Measurements from ENCODE around the gene LRP10. TPM values are rescaled to one million over a fixed set of nuclear protein-coding genes. Genes with fewer than 3 reads are reported as not detected.
A peak's percentile ranks its signal among the peaks of the same experiment; 100 is the strongest.

The LRP10 gene
- total RNA-seq, 1 donor from 2014 or later, result 171 TPM

DNA sequence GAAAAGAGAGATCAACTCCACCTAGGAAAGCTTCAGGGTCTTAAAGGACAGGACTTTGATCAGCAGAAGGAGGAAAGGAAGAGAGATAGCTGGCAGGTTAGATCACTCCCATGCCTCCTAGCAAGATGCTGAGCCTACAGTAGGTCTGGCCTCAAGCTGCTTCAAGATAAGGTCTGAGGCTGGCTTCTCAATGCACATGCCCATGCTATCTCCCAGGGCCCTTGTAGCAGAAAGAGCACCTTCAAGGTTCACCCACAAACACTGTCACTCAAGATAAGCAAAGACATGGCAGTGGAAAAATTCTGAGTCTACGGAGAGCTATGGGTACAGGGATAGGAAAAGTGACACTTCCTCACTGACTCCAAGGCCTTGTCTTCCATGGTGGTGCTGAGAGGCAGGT, 25.8 kb downstream of the LRP10 start:
- Mint-ChIP-seq H3K9me3 (ENCODE audit: unreplicated experiment) (no peaks in the 10 kb centered on the region), H3K27ac (ENCODE audit: unreplicated experiment) (no peak overlapping the region), H3K4me1 (ENCODE audit: unreplicated experiment) (peaks cover 13% of the 10 kb centered on the region), H3K36me3 (ENCODE audit: unreplicated experiment) (peaks cover 12% of the 10 kb centered on the region), H3K4me3 (ENCODE audit: unreplicated experiment) (no peak overlapping the region), H3K27me3 (ENCODE audit: unreplicated experiment) (no peaks in the 10 kb centered on the region)
- TF ChIP-seq, protein P1, sequence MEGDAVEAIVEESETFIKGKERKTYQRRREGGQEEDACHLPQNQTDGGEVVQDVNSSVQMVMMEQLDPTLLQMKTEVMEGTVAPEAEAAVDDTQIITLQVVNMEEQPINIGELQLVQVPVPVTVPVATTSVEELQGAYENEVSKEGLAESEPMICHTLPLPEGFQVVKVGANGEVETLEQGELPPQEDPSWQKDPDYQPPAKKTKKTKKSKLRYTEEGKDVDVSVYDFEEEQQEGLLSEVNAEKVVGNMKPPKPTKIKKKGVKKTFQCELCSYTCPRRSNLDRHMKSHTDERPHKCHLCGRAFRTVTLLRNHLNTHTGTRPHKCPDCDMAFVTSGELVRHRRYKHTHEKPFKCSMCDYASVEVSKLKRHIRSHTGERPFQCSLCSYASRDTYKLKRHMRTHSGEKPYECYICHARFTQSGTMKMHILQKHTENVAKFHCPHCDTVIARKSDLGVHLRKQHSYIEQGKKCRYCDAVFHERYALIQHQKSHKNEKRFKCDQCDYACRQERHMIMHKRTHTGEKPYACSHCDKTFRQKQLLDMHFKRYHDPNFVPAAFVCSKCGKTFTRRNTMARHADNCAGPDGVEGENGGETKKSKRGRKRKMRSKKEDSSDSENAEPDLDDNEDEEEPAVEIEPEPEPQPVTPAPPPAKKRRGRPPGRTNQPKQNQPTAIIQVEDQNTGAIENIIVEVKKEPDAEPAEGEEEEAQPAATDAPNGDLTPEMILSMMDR (IDR thresholded peaks at IDR 0.05), result no peak
- DNase-seq (ENCODE audit: extremely low spot score, unreplicated experiment), result no peak

DNA sequence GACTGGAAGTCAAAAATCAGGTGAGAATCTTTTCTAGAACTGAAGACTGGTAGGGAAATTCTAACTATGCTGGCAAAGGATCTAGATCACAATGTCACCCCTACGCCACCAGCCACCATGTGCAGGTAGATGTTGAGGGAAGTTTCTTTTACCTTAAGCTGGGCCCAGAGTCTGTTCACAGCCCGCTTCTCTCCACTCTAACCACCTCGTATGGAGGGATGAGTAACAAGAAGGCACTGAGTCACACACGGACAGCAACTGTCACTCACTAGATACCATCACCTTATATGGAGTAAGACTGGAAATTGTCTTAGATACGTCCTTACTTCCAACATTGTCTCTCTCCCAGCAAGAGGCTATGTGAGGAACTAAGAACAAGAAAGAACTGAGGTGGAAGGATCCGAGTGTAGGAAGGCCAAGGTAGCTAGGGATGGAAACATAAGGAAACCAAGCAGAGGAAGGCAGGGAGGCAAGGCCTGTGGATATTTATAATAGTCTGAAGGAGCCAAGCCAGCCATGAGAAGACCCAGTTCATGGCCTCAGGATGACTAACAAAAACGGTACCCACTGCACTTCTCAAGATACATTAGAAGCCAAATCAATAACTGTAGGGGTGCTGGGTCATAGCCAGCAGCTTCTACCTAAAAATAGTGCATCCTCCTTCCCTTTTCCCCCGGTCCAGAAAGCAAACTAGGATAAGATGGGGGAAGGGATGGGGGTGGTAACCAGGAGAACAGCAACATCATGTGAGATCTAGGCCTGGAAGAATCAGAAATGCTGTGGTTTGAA, 27.0 kb downstream of the LRP10 start:
- Mint-ChIP-seq H3K27ac (ENCODE audit: unreplicated experiment) (peak overlapping the region; percentile 79), H3K27me3 (ENCODE audit: unreplicated experiment) (no peaks in the 10 kb centered on the region), H3K36me3 (ENCODE audit: unreplicated experiment) (peaks cover 14% of the 10 kb centered on the region), H3K4me3 (ENCODE audit: unreplicated experiment) (no peak overlapping the region), H3K4me1 (ENCODE audit: unreplicated experiment) (peaks cover 13% of the 10 kb centered on the region), H3K9me3 (ENCODE audit: unreplicated experiment) (no peaks in the 10 kb centered on the region)
- TF ChIP-seq, protein P1 (IDR thresholded peaks at IDR 0.05), result no peak
- DNase-seq (ENCODE audit: extremely low spot score, unreplicated experiment), result no peak

DNA sequence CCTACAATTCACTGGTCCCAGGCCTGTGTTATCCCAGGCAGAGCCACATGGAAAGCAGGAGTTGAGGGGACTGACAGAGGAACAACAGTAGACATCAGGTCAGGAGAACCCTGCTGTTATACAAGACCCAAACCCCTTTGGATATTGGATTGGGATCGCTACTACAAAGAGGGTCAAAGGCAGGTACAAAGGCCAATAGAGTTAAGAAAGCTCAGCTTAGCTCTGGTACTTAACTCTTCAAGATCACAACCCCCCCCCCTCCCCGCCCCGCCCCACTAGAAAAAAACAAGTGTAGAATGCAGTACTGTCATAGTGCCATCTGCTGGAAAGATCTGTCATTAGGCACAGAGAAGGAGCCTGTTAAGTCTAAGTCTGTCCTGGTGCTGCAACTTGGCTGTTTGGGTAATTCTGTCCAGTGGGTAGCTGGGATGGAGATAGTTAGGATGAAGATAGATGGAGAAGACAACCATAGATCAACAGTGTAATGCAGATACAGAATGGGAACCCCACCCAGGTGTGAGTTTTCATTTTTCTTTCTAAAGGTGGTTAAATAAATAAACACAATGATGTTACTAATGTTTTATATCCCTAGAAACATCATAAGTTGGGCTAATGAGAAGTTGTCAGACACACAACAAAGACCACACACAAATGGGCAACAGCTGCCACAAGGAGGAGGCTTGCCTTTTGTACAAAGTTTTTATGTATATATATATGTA, 28.7 kb downstream of the LRP10 start:
- Mint-ChIP-seq H3K27me3 (ENCODE audit: unreplicated experiment) (no peaks in the 10 kb centered on the region), H3K9me3 (ENCODE audit: unreplicated experiment) (no peaks in the 10 kb centered on the region), H3K4me1 (ENCODE audit: unreplicated experiment) (peaks cover 13% of the 10 kb centered on the region), H3K27ac (ENCODE audit: unreplicated experiment) (peak overlapping the region; percentile 20), H3K36me3 (ENCODE audit: unreplicated experiment) (peaks cover 30% of the 10 kb centered on the region), H3K4me3 (ENCODE audit: unreplicated experiment) (no peak overlapping the region)
- TF ChIP-seq, protein P1 (IDR thresholded peaks at IDR 0.05), result peak; percentile 70
- no peak for DNase-seq (ENCODE audit: extremely low spot score, unreplicated experiment)

DNA sequence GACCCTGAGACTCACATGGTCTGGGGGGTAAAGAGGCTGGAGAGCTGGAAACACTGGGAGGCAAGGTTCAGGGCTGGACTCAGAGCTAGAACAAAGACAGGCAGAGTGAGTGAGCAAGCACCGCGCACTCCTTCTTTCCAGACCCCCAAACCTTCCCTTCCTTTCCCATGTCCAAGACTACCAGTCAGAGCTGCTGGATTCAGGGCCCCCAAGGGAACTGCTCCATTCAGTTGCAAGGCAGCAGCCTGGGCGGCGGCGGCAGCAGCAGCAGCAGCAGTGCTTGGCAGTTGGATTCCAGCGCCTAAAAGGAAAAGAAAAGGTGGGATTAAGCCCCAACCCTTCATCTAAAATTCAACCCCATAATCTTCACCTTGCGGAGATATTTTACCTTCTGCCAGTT, 30.3 kb downstream of the LRP10 start:
- Mint-ChIP-seq H3K36me3 (ENCODE audit: unreplicated experiment) (peaks cover 43% of the 10 kb centered on the region), H3K27ac (ENCODE audit: unreplicated experiment) (no peak overlapping the region), H3K9me3 (ENCODE audit: unreplicated experiment) (no peaks in the 10 kb centered on the region), H3K4me1 (ENCODE audit: unreplicated experiment) (peaks cover 13% of the 10 kb centered on the region), H3K27me3 (ENCODE audit: unreplicated experiment) (no peaks in the 10 kb centered on the region), H3K4me3 (ENCODE audit: unreplicated experiment) (no peak overlapping the region)
- DNase-seq (ENCODE audit: extremely low spot score, unreplicated experiment), result no peak
- TF ChIP-seq, protein P1 (IDR thresholded peaks at IDR 0.05), result no peak

DNA sequence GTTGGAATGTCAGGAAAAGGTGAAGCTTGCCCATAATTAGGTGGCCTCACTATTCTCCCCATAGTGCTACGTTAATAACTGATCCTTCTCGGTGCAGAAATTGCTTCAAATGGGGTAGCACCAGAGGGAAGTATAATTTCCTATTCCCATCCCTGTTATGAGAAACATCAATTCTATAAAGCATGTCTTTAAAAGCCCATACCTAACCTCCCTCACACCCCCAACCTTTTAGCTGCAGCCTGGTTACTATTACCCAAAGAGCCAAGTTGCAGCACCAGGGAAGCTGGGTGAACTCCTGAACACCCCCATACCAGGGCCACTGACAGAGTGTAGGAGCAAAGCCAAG, 32.2 kb downstream of the LRP10 start:
- DNase-seq (ENCODE audit: extremely low spot score, unreplicated experiment), result no peak
- TF ChIP-seq, protein P1 (IDR thresholded peaks at IDR 0.05), result no peak
- Mint-ChIP-seq H3K4me1 (ENCODE audit: unreplicated experiment) (peaks cover 4% of the 10 kb centered on the region), H3K4me3 (ENCODE audit: unreplicated experiment) (no peak overlapping the region), H3K27ac (ENCODE audit: unreplicated experiment) (no peak overlapping the region), H3K9me3 (ENCODE audit: unreplicated experiment) (no peaks in the 10 kb centered on the region), H3K27me3 (ENCODE audit: unreplicated experiment) (no peaks in the 10 kb centered on the region), H3K36me3 (ENCODE audit: unreplicated experiment) (peaks cover 48% of the 10 kb centered on the region)
